Peyer's patch (tissue), 4 donors: ENCODE data around the gene KCNQ1OT1.

Experiments
- POLR2A ChIP-seq, 2 donors: fragments of 450-650 bp; IDR thresholded peaks; one replicate each; pipeline ENCODE4 v1.5.1; 2017; ENCODE audit warnings: antibody characterized with exemption in 2 of 2, mild to moderate bottlenecking in 2 of 2, moderate library complexity in 2 of 2
- TF ChIP-seq, protein P1 (sequence below), 6 experiments: fragments of 450-650 bp in 4 of 6; fragments of 200-600 bp in 2 of 6; sonication (generic) in 1 of 6; IDR thresholded peaks; one replicate each; pipeline ENCODE4 v1.5.1; 2017 to 2019; ENCODE audit warnings: antibody characterized with exemption in 6 of 6, mild to moderate bottlenecking in 3 of 6, moderate library complexity in 1 of 6

DNA sequence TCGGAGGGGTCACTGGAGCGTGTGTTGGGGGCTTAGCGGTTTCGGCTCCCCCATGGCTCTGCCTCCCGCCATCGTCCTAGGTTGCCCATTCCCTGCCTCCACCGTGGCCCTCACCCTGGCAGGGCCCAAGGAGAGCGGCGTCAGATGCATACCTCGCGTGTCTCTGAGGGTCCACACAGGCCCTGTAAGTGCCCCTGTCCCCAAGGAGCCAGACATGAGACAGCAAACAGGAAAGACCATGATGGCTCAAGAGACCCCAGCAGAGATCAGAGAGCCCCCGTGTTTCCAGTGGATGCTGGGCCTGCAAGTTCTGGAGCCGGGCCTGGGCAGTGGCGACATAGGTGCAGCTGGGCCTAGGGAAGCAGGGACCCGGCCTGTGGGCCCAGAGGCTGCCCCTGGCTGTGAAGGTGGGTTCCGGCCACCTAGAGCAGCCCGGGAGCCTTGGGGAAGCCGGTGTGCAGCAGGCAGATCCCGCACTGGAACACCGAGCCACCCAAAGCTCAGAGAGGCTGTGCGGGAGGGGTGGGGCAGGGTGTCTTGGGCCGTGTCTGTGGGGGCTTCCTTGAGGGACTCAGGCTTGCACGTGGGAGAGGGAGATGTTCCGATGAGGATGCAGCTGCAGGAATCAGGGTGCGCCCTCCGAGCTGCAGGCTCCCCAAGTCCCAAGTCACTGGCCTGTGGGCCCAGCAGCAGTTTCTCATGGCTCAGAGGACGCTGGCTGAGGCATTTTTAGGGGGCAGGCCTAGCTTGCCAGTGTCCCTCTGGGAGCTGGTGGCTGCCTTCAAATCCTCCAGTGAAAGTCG is 126.4 kb downstream of the KCNQ1OT1 start:
- no peak for TF ChIP-seq POLR2A (IDR thresholded peaks at IDR 0.05)
- TF ChIP-seq, protein P1, sequence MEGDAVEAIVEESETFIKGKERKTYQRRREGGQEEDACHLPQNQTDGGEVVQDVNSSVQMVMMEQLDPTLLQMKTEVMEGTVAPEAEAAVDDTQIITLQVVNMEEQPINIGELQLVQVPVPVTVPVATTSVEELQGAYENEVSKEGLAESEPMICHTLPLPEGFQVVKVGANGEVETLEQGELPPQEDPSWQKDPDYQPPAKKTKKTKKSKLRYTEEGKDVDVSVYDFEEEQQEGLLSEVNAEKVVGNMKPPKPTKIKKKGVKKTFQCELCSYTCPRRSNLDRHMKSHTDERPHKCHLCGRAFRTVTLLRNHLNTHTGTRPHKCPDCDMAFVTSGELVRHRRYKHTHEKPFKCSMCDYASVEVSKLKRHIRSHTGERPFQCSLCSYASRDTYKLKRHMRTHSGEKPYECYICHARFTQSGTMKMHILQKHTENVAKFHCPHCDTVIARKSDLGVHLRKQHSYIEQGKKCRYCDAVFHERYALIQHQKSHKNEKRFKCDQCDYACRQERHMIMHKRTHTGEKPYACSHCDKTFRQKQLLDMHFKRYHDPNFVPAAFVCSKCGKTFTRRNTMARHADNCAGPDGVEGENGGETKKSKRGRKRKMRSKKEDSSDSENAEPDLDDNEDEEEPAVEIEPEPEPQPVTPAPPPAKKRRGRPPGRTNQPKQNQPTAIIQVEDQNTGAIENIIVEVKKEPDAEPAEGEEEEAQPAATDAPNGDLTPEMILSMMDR (IDR thresholded peaks at IDR 0.05), result no peak
